Prostate gland (tissue), 2 donors: ENCODE results near the gene NPTN. TPM values are rescaled to one million over a fixed set of nuclear protein-coding genes. Genes with fewer than 3 reads are reported as not detected.

Experiments used
- DNase-seq: peaks from one replicate; pipeline ENCODE4 v3.0.0-alpha.2; 2019; ENCODE audit warnings: low spot score
- H3K27ac ChIP-seq, 2 donors: fragments of 200-600 bp; sonication (generic); 2 replicates each; pipeline ENCODE4 v1.5.1; 2017 to 2019
- H3K27me3 ChIP-seq: fragments of 200-600 bp; sonication (generic); replicated peaks from 2 replicates; pipeline ENCODE4 v1.5.1; 2019; ENCODE audit not compliant: insufficient read depth
- H3K36me3 ChIP-seq, 2 donors: fragments of 200-600 bp; sonication (generic); 1 replicate in 1 of 2; 2 replicates in 1 of 2; pipeline versions ENCODE4 v1.5.1 to v1.8.1; 2017 to 2019
- H3K4me1 ChIP-seq: fragments of 200-600 bp; sonication (generic); replicated peaks from 2 replicates; pipeline ENCODE4 v1.5.1; 2019
- H3K4me3 ChIP-seq, 2 donors: fragments of 200-600 bp; sonication (generic); 2 replicates each; pipeline ENCODE4 v1.5.1; 2017 to 2019
- H3K9me3 ChIP-seq: fragments of 200-600 bp; sonication (generic); 2 replicates; pipeline ENCODE4 v1.5.1; 2017
- POLR2A ChIP-seq: fragments of 450-650 bp; IDR thresholded peaks from one replicate; pipeline ENCODE4 v1.6.1; 2016; ENCODE audit warnings: antibody characterized with exemption, mild to moderate bottlenecking
- POLR2AphosphoS5 ChIP-seq: sonication (generic); formaldehyde crosslinking; IDR thresholded peaks from one replicate; pipeline ENCODE4 v1.6.1; 2017; ENCODE audit warnings: antibody characterized with exemption
- WGBS: methylation state at CpG from one replicate; pipeline ENCODE4 v1.1.5; 2018; 5-methylcytosine and 5-hydroxymethylcytosine counted together
- intact Hi-C: fragments of 100-400 bp; cut with DNase I; formaldehyde crosslinking; loops from one replicate; pipeline ENCODE4 v1.14.2; 2022
- total RNA-seq, 2 donors: library from RNA; depleted of rRNA; stranded (reverse); fragments of >200 nt; gene quantifications; one replicate each; pipeline ENCODE4 v1.1.0, GENCODE V29; 2016
- TF ChIP-seq, protein P1 (sequence below), 4 experiments: fragments of 200-600 bp in 2 of 4; fragments of 450-650 bp in 2 of 4; sonication (generic) in 2 of 4; IDR thresholded peaks; 1 replicate in 3 of 4; 2 replicates in 1 of 4; pipeline ENCODE4 v1.5.1; 2016 to 2019; ENCODE audit warnings: antibody characterized with exemption in 4 of 4, mild to moderate bottlenecking in 2 of 4, moderate library complexity in 2 of 4

Gene NPTN
- total RNA-seq, 2 donors from 2014 or later, result 147 to 266 TPM

DNA sequence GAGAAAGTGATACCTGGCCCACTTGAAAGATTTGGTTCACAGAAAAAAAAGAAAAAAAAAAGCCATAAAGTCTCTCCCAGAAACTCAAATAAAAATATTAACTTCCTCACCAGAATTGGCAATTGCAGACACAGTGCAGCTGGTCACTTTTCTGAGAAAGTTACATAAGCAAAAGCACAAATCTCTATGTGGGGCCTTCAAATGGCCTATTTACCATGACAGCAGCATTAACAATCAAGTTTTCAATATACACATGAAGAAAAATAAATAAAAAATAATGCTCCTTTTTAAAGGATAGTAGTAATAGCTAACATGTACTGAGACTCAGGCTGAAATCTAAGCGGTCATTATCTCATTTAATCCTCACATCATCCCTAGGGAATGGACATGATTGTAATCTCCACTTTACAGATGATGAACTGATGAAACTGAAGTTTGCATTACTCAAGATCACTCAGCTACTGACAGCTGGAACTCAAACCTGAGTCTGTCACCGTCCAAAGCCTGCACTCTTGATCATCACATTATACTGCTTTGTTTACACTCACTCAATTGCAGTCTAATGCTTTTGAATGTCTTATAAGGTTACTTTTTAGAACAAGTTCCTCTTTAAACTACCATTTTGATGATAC is 3.3 kb downstream of the NPTN start:
- no peak overlapping the region for H3K4me3 ChIP-seq
- peak overlapping the region in 1 of 2 donors; percentile 12 for H3K27ac ChIP-seq
- H3K36me3 ChIP-seq, result no peaks in the 10 kb centered on the region
- peaks cover 5% of the 10 kb centered on the region for H3K4me1 ChIP-seq
- 47% methylated on average over 2 of the region's 2 CpGs for WGBS
- H3K27me3 ChIP-seq, result no peaks in the 10 kb centered on the region
- intact Hi-C loops, result loop anchor here (10.0 kb wide), 1 partner anchor 55 kb away; the partner anchor contains the start of gene CD276
- TF ChIP-seq, protein P1, sequence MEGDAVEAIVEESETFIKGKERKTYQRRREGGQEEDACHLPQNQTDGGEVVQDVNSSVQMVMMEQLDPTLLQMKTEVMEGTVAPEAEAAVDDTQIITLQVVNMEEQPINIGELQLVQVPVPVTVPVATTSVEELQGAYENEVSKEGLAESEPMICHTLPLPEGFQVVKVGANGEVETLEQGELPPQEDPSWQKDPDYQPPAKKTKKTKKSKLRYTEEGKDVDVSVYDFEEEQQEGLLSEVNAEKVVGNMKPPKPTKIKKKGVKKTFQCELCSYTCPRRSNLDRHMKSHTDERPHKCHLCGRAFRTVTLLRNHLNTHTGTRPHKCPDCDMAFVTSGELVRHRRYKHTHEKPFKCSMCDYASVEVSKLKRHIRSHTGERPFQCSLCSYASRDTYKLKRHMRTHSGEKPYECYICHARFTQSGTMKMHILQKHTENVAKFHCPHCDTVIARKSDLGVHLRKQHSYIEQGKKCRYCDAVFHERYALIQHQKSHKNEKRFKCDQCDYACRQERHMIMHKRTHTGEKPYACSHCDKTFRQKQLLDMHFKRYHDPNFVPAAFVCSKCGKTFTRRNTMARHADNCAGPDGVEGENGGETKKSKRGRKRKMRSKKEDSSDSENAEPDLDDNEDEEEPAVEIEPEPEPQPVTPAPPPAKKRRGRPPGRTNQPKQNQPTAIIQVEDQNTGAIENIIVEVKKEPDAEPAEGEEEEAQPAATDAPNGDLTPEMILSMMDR (IDR thresholded peaks at IDR 0.05), result no peak
- TF ChIP-seq POLR2AphosphoS5 (no peak), POLR2A (no peak)
- DNase-seq, result no peak
- no peaks in the 10 kb centered on the region for H3K9me3 ChIP-seq

DNA sequence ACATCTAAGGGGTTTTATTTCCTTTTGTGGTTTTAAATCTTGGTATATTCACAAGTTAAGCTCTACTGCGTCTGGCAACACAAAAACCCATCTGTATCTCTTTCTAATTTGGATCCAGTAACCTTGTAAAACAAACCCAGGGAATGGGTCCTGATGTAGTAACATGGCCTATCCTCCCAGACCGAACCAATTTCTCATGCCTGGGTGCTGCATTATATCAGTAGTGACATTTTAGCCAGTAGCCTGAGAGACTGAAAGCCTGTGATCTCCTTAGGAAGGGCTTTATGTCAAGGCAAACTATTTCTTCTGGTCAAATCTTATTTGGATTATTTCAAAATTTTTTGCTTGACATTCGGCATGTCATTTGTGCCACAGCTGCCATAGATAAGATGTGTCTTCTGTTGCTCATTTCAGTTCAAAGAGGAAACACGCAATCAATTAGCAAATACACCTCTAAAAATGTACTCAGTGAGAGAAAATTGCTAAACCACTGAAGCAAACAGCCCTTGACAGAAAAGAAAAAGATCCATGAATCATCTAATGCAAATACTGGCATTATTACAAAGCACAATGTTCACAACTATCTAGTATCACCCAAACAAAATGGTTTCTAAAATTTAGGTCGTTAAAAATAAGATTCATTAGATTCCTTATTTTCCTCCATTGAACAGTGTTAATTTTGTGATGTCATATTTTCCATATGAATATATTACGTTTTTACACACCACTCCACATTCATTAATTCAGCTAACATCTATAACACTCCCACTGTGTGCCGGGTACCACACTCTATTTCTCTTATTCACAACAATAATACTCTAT is 4.0 kb downstream of the NPTN start:
- intact Hi-C loops, result no loop called here
- Histone ChIP-seq H3K27me3 (no peaks in the 10 kb centered on the region), H3K27ac (peak overlapping the region in 1 of 2 donors; percentile 52), H3K9me3 (no peaks in the 10 kb centered on the region), H3K4me1 (peaks cover 5% of the 10 kb centered on the region), H3K4me3 (no peak overlapping the region), H3K36me3 (no peaks in the 10 kb centered on the region)
- DNase-seq, result no peak
- WGBS, result 52% methylated on average over 7 of the region's 7 CpGs
- no peak for TF ChIP-seq POLR2A
- TF ChIP-seq, protein P1 (IDR thresholded peaks at IDR 0.05), result no peak
- no peak for TF ChIP-seq POLR2AphosphoS5

DNA sequence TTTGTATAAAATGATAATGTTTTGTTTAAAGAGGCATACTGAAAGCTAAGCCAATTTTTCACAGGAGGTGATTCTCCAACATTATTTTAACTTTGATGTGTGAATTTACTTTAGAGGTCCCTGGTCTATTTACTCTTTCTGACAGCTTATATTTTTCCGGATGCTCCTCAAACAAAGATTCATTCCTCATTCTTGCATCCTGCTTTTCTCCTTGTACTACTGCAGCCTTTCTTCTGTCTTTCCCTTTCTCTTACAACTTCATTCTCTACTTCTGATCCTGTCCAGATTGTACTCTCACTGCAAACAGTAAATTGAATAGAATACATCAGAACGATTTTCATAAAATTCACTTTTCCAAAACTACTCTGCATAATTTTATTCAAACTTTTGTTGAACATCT is 5.1 kb downstream of the NPTN start:
- DNase-seq, result no peak
- intact Hi-C loops, result no loop called here
- Histone ChIP-seq H3K9me3 (no peaks in the 10 kb centered on the region), H3K36me3 (no peaks in the 10 kb centered on the region), H3K27ac (no peak overlapping the region), H3K27me3 (no peaks in the 10 kb centered on the region), H3K4me3 (no peak overlapping the region), H3K4me1 (peaks cover 5% of the 10 kb centered on the region)
- no peak for TF ChIP-seq POLR2A
- TF ChIP-seq POLR2AphosphoS5, result no peak
- 18% methylated on average over 2 of the region's 2 CpGs for WGBS

DNA sequence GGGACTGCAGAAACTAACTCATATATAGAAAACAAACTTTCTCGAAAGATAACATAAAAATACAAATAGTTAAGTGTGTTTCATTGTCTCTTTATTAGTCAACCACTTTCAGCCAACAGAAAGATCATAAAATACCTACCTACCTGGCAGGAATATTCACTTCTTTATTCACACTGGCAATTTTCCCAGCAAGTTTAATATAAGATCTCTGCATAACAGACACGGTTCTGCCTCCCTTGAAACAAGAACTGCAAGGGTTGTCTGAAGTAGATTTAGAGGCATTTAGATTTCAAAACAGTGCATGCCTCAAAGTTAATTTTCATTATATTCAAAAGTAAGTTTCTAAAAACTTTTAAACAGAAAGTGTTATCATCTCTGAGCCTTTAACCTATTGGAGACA is 7.1 kb downstream of the NPTN start:
- TF ChIP-seq, protein P1 (IDR thresholded peaks at IDR 0.05), result no peak
- no peak for TF ChIP-seq POLR2A
- TF ChIP-seq POLR2AphosphoS5, result peak; percentile 86
- peaks cover 3% of the 10 kb centered on the region for H3K4me1 ChIP-seq
- intact Hi-C loops, result no loop called here
- H3K36me3 ChIP-seq, result no peaks in the 10 kb centered on the region
- DNase-seq, result peak; percentile 46
- H3K4me3 ChIP-seq, result no peak overlapping the region
- no peak overlapping the region for H3K27ac ChIP-seq
- 13% methylated on average over 2 of the region's 2 CpGs for WGBS
- H3K27me3 ChIP-seq, result no peaks in the 10 kb centered on the region
- no peaks in the 10 kb centered on the region for H3K9me3 ChIP-seq

DNA sequence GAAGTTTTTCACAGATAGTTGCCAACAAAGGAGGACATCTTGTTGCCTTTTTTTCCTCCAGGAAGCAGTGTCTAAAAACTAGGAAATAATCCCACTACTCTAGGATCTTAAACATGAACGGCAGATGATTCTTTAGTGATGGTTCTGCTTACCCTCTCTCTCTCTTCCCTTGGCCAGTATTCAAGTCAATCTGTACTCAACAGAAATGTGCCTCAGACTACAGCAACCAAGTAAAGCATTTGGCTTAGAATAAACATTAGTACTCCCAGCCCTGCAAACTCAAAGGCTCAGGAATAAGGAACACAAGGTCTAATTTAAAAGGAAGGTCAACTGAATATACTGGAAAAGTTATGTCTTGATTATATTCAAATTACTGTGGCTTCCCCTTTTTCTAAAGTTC is 8.7 kb downstream of the NPTN start:
- 11% methylated on average over 1 of the region's 1 CpG for WGBS
- TF ChIP-seq, protein P1 (IDR thresholded peaks at IDR 0.05), result no peak
- TF ChIP-seq POLR2AphosphoS5 (no peak), POLR2A (no peak)
- Histone ChIP-seq H3K36me3 (no peaks in the 10 kb centered on the region), H3K27me3 (no peaks in the 10 kb centered on the region), H3K9me3 (no peaks in the 10 kb centered on the region), H3K27ac (no peak overlapping the region), H3K4me3 (no peak overlapping the region), H3K4me1 (peaks cover 3% of the 10 kb centered on the region)
- no peak for DNase-seq
- intact Hi-C loops, result no loop called here
